Fibroblast of peridontal ligament (primary cell): ENCODE measurements around the gene YWHAB.
"Not testable (repeated sequence)": the region's sequence is repeated elsewhere in the genome, so short reads cannot be mapped to it uniquely, and the experiment has no call there.

Experiments used
- DNase-seq: peaks from one replicate; pipeline ENCODE4 v3.0.0-alpha.2; 2010; ENCODE audit errors: extremely low read depth

The YWHAB gene

DNA sequence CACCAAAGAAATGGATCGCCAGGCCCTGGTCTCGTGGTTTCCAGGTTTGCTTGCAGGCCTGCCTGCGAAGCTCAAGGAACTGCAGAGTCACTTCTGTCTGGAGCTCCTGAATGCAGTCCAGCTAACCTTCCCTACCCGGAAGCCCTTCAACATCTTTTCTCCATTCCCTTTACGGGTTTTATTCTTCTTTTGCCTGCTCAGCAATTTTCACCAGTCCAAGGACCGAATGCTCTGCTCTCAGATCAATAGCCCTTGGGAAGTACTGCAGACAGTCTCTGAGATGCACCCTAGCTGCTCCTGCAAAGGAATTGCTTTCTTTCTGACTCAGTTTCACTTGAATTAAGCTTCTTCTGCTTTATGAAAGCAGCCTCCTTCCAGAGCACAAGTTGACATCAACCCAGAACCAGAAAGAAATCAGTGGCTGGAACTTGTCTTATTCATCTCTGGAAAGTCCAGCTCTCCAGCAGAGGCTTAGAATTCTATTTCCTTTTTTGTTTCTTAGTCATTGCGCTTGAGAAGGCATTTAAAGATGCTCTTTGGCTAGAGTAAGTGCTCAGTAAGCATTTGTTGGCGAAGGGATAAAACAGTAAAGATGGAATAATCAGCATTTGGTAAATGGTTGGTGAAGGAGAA lies 18.7 kb upstream of the YWHAB start:
- DNase-seq, result peak; percentile 30

- no peak for DNase-seq
Measured at GRCh38 chr20:44869471-44869870, 16.0 kb upstream of the YWHAB start.

DNA sequence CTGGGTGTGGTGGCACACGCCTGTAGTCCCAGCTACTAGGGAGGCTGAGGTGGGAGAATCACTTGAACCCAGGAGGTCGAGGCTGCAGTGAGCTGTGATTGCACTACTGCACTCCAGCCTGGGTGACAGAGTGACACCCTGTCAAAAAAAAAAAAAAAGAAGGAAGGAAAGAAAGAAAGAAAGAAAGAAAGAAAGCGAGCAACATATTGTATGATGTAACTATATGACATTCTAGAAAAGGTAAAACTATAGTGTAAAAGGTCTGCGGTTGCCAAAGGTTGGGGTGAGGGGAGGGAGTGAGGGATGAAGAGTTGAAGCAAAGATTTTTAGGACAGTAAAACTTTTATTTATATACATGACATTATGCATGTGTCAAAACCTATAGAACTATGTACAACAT lies 3.1 kb upstream of the YWHAB start:
- not testable (repeated sequence) for DNase-seq

DNA sequence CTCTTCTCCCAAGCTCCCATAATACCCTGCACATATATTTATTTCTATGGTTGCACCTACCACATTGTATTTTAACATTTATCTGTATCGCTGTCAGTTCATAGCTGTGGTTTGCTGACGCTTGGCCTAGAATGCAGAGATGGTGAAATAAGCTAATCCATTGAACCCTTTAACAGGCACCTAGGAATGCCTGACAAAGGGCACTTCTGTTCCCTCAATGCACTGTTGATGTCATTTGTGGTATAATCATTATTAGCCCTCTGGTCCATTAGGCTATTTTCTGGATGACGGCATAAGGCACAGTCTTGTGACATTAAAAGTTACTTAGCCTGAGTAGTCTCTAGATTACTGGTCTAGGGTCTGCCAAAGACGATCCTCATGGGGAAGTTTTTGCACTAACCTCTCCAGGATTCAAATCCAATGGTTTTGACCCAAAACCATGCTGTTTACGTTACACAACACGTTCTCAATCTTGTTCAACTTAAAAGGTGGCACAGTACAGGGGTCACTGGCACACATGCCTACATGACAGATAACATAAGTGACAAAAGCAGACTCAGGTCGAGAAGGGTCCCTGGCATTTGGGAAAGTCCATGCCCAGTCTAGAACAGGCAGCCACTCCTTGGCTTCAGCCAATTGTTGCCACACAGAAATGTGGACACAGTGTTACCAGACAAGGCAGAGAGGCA lies 2.1 kb upstream of the YWHAB start:
- DNase-seq, result no peak

- no peak for DNase-seq
Measured at GRCh38 chr20:44884907-44885391, 556 bp upstream of the YWHAB start.

- no peak for DNase-seq
Measured at GRCh38 chr20:44886266-44886651, 754 bp downstream of the YWHAB start.

- no peak for DNase-seq
Measured at GRCh38 chr20:44886828-44887227, 1.3 kb downstream of the YWHAB start.

GRCh38 chr20:44887466-44887865 lies 2.0 kb downstream of the YWHAB start:
- no peak for DNase-seq

DNA sequence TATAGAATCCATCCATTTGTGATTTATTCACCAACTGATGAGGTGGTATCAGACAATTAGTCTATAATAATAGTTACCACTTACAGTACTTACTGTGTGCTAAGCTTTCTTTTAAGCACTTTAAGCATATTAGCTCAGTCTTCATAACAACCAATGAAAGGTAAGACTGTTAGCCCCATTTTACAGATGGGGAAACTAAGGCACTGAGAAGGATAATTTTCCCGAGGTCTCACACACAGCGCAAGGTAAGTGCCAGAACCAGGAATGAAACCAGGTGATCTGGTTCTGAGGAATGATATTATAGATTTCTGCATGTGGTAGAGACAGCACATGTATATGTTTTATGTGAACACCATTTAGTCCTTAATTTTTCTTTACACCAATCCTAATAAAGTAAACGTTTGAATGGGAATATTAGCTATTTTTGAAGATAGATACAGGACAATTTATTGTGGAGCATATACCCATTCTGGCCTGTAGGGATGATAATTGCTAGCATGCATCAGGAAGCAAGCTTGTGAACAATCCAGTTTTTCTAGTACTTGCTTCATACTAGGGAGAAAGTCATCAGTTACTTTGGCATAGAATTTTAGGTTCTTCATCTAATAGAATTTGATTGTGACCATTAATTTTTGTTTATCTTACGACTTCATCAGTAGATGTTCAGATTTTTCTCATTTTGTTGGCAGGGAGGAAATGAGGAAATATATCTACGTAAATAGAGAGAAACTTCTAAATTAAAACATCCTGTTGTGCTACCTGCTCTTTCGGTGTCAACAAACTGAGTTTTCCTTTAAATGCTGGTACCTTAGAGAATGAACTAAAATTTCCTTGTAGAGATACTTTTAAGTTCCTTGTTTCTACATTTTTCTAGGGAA lies 3.0 kb downstream of the YWHAB start:
- DNase-seq, result peak; percentile 36

GRCh38 chr20:44891826-44892225 lies 6.3 kb downstream of the YWHAB start:
- DNase-seq, result no peak

DNA sequence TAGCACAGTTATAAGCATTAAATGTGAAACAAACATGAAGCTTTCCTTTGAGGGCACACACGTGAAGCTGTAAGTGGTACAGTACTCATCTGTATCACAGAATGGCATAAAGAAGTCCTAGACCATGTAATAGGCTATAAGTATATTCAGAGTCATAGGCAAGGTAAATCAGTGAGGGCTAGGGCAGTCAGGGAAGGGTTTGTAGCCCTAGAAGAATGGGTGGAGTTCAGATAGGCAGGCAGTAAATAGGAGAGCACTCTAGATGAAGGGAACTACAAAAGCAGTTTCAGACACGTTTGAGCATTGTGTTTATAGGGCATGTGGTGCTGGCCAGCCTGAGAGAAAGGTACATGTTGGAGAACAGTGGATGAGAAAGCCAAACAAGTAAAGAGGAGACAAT lies 9.5 kb downstream of the YWHAB start:
- DNase-seq, result no peak

- DNase-seq, result peak; percentile 60
Measured at GRCh38 chr20:44896583-44896982, 11.1 kb downstream of the YWHAB start.

DNA sequence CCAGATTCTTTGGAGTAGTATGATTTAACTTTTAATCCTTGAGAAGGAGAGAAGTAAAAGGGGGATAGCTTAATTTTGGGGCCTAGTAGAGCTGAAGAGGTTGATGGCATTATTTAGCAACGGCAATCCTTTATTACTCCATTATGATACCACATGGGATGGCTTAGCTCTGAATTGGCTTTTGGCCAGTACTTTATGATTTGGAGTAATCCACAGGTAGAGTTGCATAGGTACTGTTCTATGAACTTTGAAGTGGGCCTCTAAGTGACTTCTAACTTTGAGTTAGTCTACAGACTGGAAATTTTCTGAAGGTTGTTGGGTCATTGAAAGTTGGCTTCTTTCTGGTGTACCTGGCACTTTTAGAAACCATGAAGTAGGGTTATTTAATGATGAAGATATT lies 11.6 kb downstream of the YWHAB start:
- no peak for DNase-seq

DNA sequence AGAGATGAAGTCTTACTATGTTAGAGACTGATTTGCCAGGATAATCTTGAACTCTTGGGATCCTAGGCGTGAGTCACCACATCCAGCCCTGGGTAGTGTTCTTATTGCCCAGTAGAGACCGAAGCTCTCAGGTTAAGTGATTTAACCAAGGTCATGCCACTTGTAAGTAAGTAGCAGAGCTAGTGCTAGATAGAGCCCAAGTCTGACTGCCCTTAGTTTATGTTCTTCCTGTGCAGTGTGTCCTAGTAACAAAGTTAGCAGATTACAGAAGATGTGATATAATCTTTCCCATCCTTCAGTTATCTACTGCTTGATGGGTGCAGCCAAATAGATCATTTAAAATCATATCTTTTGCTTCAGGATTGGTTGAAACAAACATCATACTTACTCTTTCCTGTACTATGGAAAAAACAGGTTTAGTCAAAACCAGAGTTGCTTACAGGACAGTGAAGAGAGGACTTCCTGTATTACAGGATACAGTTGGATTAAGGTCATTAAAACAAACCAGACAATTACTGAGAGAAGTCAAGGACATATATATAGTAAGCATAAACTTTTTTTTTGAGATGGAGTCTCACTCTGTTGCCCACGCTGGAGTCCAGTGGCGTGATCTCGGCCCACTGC lies 14.8 kb downstream of the YWHAB start:
- no peak for DNase-seq

GRCh38 chr20:44901974-44902373 lies 16.5 kb downstream of the YWHAB start:
- DNase-seq, result peak; percentile 36

DNA sequence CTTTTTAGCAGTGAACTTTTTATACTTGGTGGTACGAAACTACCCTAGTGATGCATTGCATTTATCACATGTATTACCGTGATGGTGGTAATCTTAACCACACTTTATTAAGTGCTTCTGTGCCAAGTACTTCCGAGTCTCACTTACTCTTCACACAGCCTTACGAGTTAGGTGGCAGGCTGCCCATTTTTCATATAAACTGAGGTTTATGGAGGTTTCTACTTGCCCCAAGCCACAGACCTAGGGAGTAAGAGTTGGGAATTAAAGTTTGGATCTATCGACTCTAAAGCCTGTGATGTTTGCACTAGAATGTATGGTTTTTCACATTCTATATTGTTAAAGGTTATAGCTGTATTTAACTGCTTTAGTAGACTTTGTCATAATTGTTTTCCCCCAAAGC lies 18.9 kb downstream of the YWHAB start:
- DNase-seq, result no peak

DNA sequence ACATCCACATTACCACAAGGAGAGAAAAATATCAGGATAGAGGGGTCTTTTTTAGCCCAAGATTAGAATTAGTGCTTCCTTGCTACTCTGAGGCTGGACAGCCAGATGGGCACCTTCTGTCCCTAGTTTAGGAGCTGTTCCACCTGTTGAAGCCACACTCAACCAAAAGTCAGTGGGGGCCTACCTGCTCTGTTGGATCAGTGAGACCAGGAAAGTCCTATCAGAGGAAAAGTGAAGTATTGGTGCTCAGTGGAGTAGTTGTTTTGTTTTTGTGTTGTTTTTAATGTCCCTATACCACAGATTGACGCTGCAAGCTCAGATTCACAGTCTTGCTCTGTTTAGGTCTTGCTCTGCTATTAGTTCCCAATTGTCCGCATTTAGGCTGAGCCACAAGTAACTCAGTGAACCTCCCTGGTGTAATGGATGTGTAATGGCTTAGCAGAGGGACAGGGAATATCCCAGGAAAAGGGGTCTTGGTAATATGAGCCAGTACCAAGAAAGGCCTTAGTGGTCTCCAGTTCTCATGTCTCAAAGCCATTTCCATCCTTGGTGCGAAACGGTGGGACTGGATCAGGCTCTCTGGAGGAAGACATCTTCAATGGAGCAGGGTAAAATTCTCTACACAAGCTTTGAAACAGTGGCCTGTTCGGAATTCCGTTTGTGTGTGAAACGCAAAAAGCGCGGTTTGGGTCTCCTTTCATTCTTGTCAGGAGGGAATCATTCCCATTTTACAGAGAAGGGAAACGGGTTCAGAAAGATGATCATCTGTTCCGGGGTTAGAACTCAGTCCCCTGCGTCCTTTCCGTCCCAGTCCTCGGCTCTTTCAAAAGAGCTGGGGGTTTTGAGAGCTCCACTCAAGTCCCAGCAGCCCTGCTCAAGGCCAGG lies 23.7 kb downstream of the YWHAB start:
- no peak for DNase-seq

DNA sequence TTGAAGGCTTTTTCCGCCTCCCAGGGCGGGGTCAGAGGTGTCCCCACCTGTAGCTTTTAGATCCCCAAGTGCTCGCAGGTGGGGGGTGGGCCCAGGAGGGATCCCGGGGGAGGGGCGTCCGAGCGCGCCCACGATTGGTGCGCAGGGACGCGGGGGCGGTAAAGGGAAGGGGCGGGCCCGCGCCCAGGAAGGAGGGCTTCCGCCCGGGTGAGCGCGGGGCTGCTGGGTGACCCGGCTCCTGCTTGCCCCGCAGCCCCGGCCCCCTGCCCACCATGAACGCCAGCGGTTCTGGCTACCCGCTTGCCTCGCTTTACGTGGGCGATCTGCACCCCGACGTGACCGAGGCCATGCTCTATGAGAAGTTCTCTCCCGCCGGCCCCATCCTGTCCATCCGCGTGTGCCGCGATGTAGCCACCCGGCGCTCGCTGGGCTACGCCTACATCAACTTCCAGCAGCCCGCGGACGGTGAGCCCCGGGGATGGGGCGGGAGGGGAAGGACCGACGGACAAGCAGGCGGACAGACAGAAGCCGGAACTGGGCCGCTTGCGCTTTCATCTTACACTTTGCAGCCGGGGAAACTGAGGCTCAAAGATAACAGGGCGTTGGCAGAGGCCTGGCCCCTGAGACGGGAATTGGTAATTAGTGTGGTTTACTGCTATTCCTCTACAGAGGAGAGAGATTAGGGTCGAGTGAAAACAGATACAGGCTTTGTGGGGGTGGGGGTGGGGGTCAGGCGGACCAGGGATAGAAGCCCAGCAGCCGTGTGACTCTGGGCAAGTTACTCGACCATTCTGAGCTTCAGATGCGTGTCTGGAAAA lies 24.6 kb downstream of the YWHAB start, which contains the start of gene PABPC1L:
Gene PABPC1L (plus strand): TSS at position 189 of the 818 bp plus-strand sequence. CDS start 84 bp downstream, at position 273.
- DNase-seq, result peak; percentile 38

DNA sequence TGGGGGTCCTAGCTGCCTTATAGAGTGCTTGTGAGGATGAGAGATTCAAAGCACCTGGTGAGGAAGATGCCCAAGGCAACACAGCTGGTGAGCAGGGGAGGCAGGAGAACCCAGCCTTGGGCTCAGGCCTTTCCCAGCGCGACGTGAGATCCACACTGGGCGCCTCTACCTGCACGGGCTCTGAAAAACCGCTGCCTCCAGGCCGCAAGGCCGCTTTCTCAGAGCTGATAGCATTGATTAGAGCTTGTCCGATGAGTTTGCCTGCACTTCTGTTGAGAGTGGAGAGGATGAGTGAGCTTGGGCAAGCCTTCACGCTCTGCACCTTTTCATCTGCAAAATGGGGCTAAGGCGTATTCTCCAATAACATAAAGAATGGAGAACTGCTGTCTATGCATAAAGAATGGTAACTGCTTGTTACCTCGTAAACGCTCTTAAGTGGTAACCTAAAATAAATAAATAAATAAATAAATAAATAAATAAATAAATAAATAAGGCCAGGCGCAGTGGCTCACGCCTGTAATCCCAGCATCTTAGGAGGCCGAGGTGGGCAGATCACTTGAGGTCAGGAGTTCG lies 25.3 kb downstream of the YWHAB start:
- DNase-seq, result no peak
